Suppressor macrophage treated with lipopolysaccharide for 4 hours (primary cell): Measurements from ENCODE around the gene CISH.
A peak's percentile ranks its signal among the peaks of the same experiment; 100 is the strongest.

ENCODE experiments used
- DNase-seq: peaks from one replicate; pipeline ENCODE4 v3.0.0-alpha.2; 2020

Gene CISH

GRCh38 chr3:50568947-50569749 is 42.4 kb downstream of the CISH start, which contains the start of gene HEMK1:
Gene HEMK1, plus strand, starts transcription at chr3:50569522. Its CDS starts 1,583 bp downstream, at chr3:50571105.
- peak; percentile 98 for DNase-seq

- peak; percentile 94 for DNase-seq
These were observed 44.0 kb downstream of the CISH start, which contains the start of gene C3orf18 for GRCh38 chr3:50567386-50568167. Gene C3orf18, minus strand, starts transcription at chr3:50567747. Its CDS starts 2,048 bp downstream, at chr3:50565699.

GRCh38 chr3:50567011-50567385 is 44.6 kb downstream of the CISH start:
- no peak for DNase-seq

- DNase-seq: no peak
These were observed 47.3 kb downstream of the CISH start for GRCh38 chr3:50564321-50564720.

GRCh38 chr3:50563867-50564266 is 47.7 kb downstream of the CISH start:
- DNase-seq: no peak

- DNase-seq: peak; percentile 40
These were observed 48.7 kb downstream of the CISH start for GRCh38 chr3:50562861-50563260.

GRCh38 chr3:50559702-50560101 is 51.9 kb downstream of the CISH start:
- DNase-seq: no peak

GRCh38 chr3:50557915-50558314 is 53.7 kb downstream of the CISH start:
- no peak for DNase-seq

GRCh38 chr3:50557106-50557505 is 54.5 kb downstream of the CISH start:
- no peak for DNase-seq
